HuH-7.5 (cell line): ENCODE measurements around the gene SBF1.
"Not testable (repeated sequence)": the region's sequence is repeated elsewhere in the genome, so short reads cannot be mapped to it uniquely, and the experiment has no call there.

Experiments
- DNase-seq: peaks from one replicate; pipeline ENCODE4 v3.0.0; 2011; ENCODE audit warnings: low spot score

Gene SBF1

GRCh38 chr22:50474710-50475651 is at the start of gene SBF1:
Gene SBF1 (minus strand): TSS chr22:50475035. CDS start chr22:50474840, 195 bp downstream.
- DNase-seq: peak; percentile 100

GRCh38 chr22:50523806-50524675 is 49.2 kb upstream of the SBF1 start:
- DNase-seq: no peak

- no peak for DNase-seq
Measured at GRCh38 chr22:50523458-50523805, 48.6 kb upstream of the SBF1 start.

GRCh38 chr22:50522806-50523438 is 48.1 kb upstream of the SBF1 start:
- no peak for DNase-seq

GRCh38 chr22:50522208-50522805 is 47.5 kb upstream of the SBF1 start:
- no peak for DNase-seq

- no peak for DNase-seq
Measured at GRCh38 chr22:50521710-50522109, 46.9 kb upstream of the SBF1 start.

- no peak for DNase-seq
Measured at GRCh38 chr22:50520826-50521453, 46.1 kb upstream of the SBF1 start.

- DNase-seq: not testable (repeated sequence)
Measured at GRCh38 chr22:50520184-50520583, 45.3 kb upstream of the SBF1 start.

- DNase-seq: no peak
Measured at GRCh38 chr22:50519151-50519550, 44.3 kb upstream of the SBF1 start.

GRCh38 chr22:50518606-50519005 is 43.8 kb upstream of the SBF1 start:
- no peak for DNase-seq

- no peak for DNase-seq
Measured at GRCh38 chr22:50517495-50518260, 42.8 kb upstream of the SBF1 start.

GRCh38 chr22:50516891-50517290 is 42.1 kb upstream of the SBF1 start:
- DNase-seq: no peak

GRCh38 chr22:50516068-50516467 is 41.2 kb upstream of the SBF1 start:
- DNase-seq: no peak

- DNase-seq: no peak
Measured at GRCh38 chr22:50513175-50513574, 38.3 kb upstream of the SBF1 start.

GRCh38 chr22:50508897-50509296 is 34.1 kb upstream of the SBF1 start:
- DNase-seq: no peak

GRCh38 chr22:50507991-50508884 is 33.4 kb upstream of the SBF1 start, which contains the start of gene NCAPH2:
Gene NCAPH2 (plus strand): TSS chr22:50508224. CDS start chr22:50508338, 114 bp downstream.
- peak; percentile 99 for DNase-seq

- DNase-seq: peak; percentile 97
Measured at GRCh38 chr22:50507421-50507990, 32.7 kb upstream of the SBF1 start, which contains the start of gene LMF2. Gene LMF2 (minus strand): TSS chr22:50507702. CDS start chr22:50507675, 27 bp downstream.

- DNase-seq: peak; percentile 71
Measured at GRCh38 chr22:50506611-50507420, 32.0 kb upstream of the SBF1 start.
